ENCODE results near the gene ABCA13. TPM values are rescaled to one million over a fixed set of nuclear protein-coding genes. Genes with fewer than 3 reads are reported as not detected.

The ABCA13 gene
- total and polyA plus RNA-seq, 2 of the 4 experiments (the other 2 are of a cell fraction) = under 0.01 to 0.07 TPM

DNA sequence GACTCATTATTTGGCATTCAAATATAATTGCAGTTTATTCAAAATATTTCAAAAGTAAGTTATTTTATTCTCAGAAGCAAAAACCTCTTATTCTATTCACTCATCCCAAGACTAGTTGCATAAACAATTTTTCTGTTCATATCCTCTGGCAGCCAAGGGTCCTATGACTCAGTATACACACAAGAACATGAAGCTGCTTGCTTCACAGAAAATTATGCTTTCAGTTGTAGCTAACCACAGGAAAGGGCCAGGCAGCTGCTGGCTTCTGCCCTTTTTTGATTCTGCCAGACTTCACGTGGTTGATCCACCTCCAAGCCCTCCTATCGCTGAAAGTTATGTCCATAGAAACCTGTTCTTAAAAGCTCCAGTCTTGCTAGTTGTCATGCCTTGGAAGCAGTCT lies 108.8 kb downstream of the ABCA13 start:
- no peak overlapping the region for H4K5ac ChIP-seq (ENCODE audit: low read depth, low read length)
- no peaks in the 10 kb centered on the region for H4K20me1 ChIP-seq (ENCODE audit: insufficient read depth, low read length)
- H3K14ac ChIP-seq (replicated peaks; ENCODE audit: low read depth, low read length) = peak overlapping the region; percentile 64; the same call in 1 of the 2 replicates
- H3K56ac ChIP-seq (ENCODE audit: extremely low read depth, insufficient read depth, low read length) = no peak overlapping the region
- peak overlapping the region; percentile 48 for H2BK5ac ChIP-seq (ENCODE audit: low read depth, low read length, poor library complexity, severe bottlenecking)
- peak overlapping the region; percentile 77 for H3K4ac ChIP-seq (ENCODE audit: low read depth, low read length)
- H3K9me1 ChIP-seq (ENCODE audit: insufficient read depth, low read length) = peaks cover 7% of the 10 kb centered on the region; the same call in 1 of the 2 replicates
- H3K79me1 ChIP-seq (ENCODE audit: low read depth in 1 of 2, low read length in 2 of 2) = no peaks in the 10 kb centered on the region
- ATAC-seq (ENCODE audit: low read depth) (peak; percentile 94), DNase-seq (peak; percentile 96)
- WGBS, 2 experiments (ENCODE audit: extremely low coverage in 2 of 2, insufficient read length in 1 of 2) = no CpG with 5 or more reads among the region's 2 CpGs
- in situ Hi-C loops (cut with MboI; ENCODE audit: low sequenced_read_pairs) (no loop called here), dilution Hi-C loops (cut with HindIII; ENCODE audit: low sequenced_read_pairs, unreplicated experiment) (no loop called here), intact Hi-C loops (cut with micrococcal nuclease) (no loop called here)
- no peaks in the 10 kb centered on the region for H3K36me3 ChIP-seq (ENCODE audit: control insufficient read depth, insufficient read depth, low read length)
- peak overlapping the region; percentile 6 for H2AFZ ChIP-seq (replicated peaks; ENCODE audit: low read length, poor library complexity)
- BruUV-seq (replicated peaks) = no TSS peak
- no peak overlapping the region; the same call in 1 of the 2 replicates for H3K27ac ChIP-seq (ENCODE audit: insufficient read depth, low read length)
- H3K9ac ChIP-seq (ENCODE audit: low read depth, low read length) = no peak overlapping the region
- H3K18ac ChIP-seq (ENCODE audit: low read depth, low read length) = peak overlapping the region; percentile 30; the same call in 1 of the 2 replicates
- CTCF ChIA-PET = interaction anchor here (1.1 kb wide), 1 partner anchor 15 kb away, joined by 3 read pairs; no protein-coding TSS in a partner anchor
- POLR2A ChIA-PET (ENCODE audit: unreplicated experiment) = no interaction called here
- peak overlapping the region; percentile 45 for H3K4me2 ChIP-seq (ENCODE audit: low read depth, low read length)
- H3K23ac ChIP-seq (ENCODE audit: low read depth, low read length) = peak overlapping the region; percentile 48
- peak overlapping the region in 1 of 2 experiments; percentile 7; a peak in 1 of 4 replicates for H4K8ac ChIP-seq (ENCODE audit: low read depth in 2 of 2, low read length in 2 of 2)
- H3K27me3 ChIP-seq (ENCODE audit: control insufficient read depth, insufficient read depth, low read length) = no peaks in the 10 kb centered on the region
- no peak for TF ChIP-seq MAZ (IDR thresholded peaks at IDR 0.05; ENCODE audit: borderline replicate concordance, low read depth, low read length)
- peak; percentile 52; the same call in 1 of the 2 replicates for TF ChIP-seq FOS (IDR thresholded peaks at IDR 0.05; ENCODE audit: low read depth, low read length)
- peak; percentile 77 for TF ChIP-seq CEBPB (IDR thresholded peaks at IDR 0.05; ENCODE audit: low read depth, low read length)
- H2AK9ac ChIP-seq (replicated peaks; ENCODE audit: low read depth, low read length, poor library complexity) = peak overlapping the region; percentile 17
- H3K4me3 ChIP-seq (ENCODE audit: insufficient read depth, low read depth, low read length) = no peak overlapping the region
- H2BK15ac ChIP-seq (ENCODE audit: low read depth, low read length) = 0 out of 3 replicates have a peak overlapping the region, but pooled peaks have one; percentile 23
- peak overlapping the region; percentile 77 for H2BK20ac ChIP-seq (ENCODE audit: low read depth, low read length)
- H3K4me1 ChIP-seq (ENCODE audit: control insufficient read depth, insufficient read depth, low read length) = peaks cover 7% of the 10 kb centered on the region
- H2BK120ac ChIP-seq (ENCODE audit: low read depth, low read length) = peak overlapping the region; percentile 78
- H2AK5ac ChIP-seq (ENCODE audit: low read depth, low read length) = 0 out of 2 replicates have a peak overlapping the region, but pooled peaks have one; percentile 13
- H3K9me3 ChIP-seq (ENCODE audit: control insufficient read depth, insufficient read depth, low read length) = no peaks in the 10 kb centered on the region
- peak overlapping the region; percentile 65; the same call in 1 of the 2 replicates for H4K91ac ChIP-seq (ENCODE audit: insufficient read depth, low read depth, low read length)
